ENCODE measurements around the gene PSMB3. TPM values are rescaled to one million over a fixed set of nuclear protein-coding genes. Genes with fewer than 3 reads are reported as not detected.

The PSMB3 gene
- total RNA-seq: 100 to 1,000 TPM; 128 to 177 (median 145) TPM

DNA sequence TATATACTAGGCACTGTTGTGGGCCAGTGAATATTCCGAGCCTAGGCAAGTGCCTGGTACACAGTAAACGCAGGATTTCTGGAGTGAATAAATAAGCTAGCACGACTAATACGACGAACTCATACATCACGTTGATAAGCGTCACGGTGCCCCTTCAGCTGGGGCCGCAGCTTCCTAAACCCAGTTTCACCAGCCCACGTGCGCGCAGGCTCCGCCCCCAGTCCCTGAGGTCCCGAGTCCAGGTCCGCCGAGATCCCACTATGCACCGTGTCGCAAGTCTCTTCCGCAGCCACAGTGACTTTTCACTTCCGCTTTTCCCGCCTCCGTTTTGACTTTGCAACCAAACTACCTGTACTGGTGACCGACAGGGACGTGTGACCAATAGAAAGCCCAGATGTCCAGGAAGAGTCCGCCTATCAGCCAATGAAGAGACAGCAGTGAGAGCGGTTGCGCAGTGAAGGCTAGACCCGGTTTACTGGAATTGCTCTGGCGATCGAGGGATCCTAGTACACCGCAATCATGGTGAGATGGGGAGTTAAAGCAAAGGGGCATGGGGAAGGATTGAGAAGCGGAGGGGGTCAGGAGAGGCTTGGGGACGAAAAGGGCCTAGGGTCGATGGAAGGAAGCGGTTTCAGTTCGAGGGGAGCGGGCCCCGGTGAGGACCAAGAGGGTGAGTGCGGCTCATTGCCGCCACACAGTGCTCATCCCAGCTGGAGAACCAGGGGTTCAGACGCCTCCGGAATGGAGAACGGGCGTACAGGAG, at the start of gene PSMB3:
Gene PSMB3 (plus strand): TSS at position 434 of the 763 bp plus-strand sequence. CDS start 86 bp downstream, at position 520.
- peaks cover 32 to 68% (median 45%) of the 10 kb centered on the region in 3 donors for H3K4me1 ChIP-seq
- H3K27me3 ChIP-seq: peaks cover 0 to 15% (median 0%) of the 10 kb centered on the region in 4 donors
- 0 to 1% methylated on average over 28 to 43 of the region's 44 CpGs for WGBS, 2 donors
- H3K9me3 ChIP-seq: no peaks in the 10 kb centered on the region
- peak within 1 kb of the TSS; percentile 80 to 94 (median 94) for H3K27ac ChIP-seq
- H3K4me3 ChIP-seq: peak within 1 kb of the TSS; percentile 69 to 99 (median 87)
- DNase-seq: peak; percentile 96
- H3K36me3 ChIP-seq: peaks cover 0 to 36% (median 9%) of the 10 kb centered on the region in 3 donors
- intact Hi-C loops (cut with DNase I): no loop called here
- peak in 2 of 4 donors; percentile 19 to 54 for TF ChIP-seq POLR2A (IDR thresholded peaks at IDR 0.05)
- TF ChIP-seq, protein P1, sequence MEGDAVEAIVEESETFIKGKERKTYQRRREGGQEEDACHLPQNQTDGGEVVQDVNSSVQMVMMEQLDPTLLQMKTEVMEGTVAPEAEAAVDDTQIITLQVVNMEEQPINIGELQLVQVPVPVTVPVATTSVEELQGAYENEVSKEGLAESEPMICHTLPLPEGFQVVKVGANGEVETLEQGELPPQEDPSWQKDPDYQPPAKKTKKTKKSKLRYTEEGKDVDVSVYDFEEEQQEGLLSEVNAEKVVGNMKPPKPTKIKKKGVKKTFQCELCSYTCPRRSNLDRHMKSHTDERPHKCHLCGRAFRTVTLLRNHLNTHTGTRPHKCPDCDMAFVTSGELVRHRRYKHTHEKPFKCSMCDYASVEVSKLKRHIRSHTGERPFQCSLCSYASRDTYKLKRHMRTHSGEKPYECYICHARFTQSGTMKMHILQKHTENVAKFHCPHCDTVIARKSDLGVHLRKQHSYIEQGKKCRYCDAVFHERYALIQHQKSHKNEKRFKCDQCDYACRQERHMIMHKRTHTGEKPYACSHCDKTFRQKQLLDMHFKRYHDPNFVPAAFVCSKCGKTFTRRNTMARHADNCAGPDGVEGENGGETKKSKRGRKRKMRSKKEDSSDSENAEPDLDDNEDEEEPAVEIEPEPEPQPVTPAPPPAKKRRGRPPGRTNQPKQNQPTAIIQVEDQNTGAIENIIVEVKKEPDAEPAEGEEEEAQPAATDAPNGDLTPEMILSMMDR (IDR thresholded peaks at IDR 0.05): no peak

DNA sequence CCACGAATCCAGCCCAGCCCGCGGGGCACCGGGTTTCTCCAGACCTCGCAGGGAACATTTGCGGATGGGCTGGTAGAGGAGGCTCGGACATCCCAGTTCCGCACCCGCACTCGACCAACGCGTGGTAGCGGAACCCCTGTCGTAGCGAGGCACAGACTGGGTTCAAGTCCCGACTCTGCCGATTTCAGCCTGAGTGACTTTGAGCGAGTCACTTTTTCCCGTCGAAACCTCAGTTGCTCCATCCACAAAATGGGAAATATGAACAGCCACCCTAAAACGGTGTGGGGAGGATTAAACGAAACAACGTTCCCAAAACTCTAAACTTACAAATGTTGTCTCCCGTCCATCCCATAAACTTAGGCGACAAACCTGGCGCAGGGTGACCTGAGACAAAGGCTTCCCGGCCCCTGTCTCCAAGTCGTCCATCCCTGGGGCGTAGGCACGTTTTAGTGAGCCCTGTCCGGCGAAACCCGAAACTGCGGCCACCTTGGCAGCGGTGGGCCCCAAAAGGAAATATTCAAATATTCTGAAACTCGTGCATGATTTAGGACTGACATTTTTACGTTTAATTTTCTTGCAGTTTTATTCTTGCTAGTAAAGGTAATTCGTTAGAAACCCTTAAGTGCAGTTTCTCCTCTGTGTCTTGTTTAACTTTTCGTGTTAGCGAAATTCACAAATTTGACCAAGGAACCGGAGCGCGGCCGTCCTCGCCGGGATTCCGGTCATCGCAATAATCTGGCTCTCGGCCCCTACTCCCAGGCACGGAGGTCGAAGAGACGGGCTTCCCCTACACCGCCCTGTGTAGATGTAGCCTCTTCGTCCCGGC, 49.4 kb upstream of the PSMB3 start:
- Histone ChIP-seq H3K4me3 (peak overlapping the region; percentile 76 to 94 (median 90)), H3K27me3 (no peaks in the 10 kb centered on the region), H3K27ac (peak overlapping the region; percentile 96 to 98 (median 96)), H3K36me3 (peaks cover 0 to 9% (median 0%) of the 10 kb centered on the region in 3 donors), H3K4me1 (peaks cover 10 to 78% (median 28%) of the 10 kb centered on the region in 3 donors), H3K9me3 (no peaks in the 10 kb centered on the region)
- no peak for DNase-seq
- TF ChIP-seq, protein P1 (IDR thresholded peaks at IDR 0.05): no peak
- TF ChIP-seq POLR2A (IDR thresholded peaks at IDR 0.05): no peak
- intact Hi-C loops (cut with DNase I): no loop called here
- WGBS, 2 donors: 0 to 3% methylated on average over 35 to 37 of the region's 55 CpGs

DNA sequence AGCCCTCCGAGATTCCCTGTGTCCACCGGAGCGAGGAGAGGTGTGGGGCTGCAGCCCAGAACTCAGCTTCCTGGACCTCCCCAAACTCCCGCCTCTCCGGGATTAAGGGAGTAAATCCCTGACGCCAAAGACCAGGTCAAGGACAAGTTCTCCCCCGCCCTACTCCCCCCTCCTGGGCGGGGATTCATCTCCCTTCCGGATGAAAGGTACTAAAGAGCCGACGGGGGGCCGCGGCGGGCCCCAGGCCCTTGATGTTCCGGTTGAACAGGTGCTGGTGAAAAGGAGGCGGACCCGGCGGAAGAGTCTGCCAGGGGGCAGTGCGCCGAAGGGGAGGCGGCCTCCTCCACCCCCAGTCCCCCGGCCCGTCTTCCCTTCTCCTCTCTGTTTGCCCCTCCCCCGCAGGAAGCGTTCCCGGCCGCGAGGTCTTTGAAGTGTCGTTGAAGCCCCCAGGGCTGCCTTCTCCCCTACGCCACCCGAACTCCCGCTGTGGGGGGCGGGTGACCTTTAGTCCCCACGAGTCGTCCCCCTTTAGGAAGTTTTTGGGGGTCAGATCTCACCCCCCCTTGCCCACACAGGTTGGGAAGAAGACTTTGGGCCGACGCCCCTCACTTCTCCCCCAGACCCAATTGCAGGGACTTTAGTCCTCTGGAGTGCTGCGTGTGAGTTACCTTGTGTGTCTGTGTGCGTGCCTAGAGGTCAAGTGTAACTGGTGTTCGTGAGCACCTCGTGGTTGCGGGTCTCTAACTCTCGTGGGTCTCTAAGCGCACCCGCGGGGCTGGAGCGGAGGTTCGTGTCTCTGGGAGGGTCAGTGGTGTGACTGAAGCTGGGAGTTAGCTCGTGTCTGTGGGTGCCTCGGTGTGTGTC, 48.6 kb upstream of the PSMB3 start:
- H3K36me3 ChIP-seq: peaks cover 0 to 17% (median 0%) of the 10 kb centered on the region in 3 donors
- H3K4me3 ChIP-seq: peak overlapping the region; percentile 76 to 94 (median 90)
- DNase-seq: peak; percentile 32
- H3K27me3 ChIP-seq: no peaks in the 10 kb centered on the region
- 0 to 1% methylated on average over 13 to 15 of the region's 50 CpGs for WGBS, 2 donors
- H3K9me3 ChIP-seq: no peaks in the 10 kb centered on the region
- peak overlapping the region; percentile 96 to 98 (median 96) for H3K27ac ChIP-seq
- intact Hi-C loops (cut with DNase I): loop anchor here (2.0 kb wide), 1 partner anchor 29 kb away; the partner anchor contains the start of gene EPOP
- peak in 3 of 4 donors; percentile 3 to 48 (median 24) for TF ChIP-seq POLR2A (IDR thresholded peaks at IDR 0.05)
- TF ChIP-seq, protein P1 (IDR thresholded peaks at IDR 0.05): no peak
- peaks cover 10 to 79% (median 28%) of the 10 kb centered on the region in 3 donors for H3K4me1 ChIP-seq

DNA sequence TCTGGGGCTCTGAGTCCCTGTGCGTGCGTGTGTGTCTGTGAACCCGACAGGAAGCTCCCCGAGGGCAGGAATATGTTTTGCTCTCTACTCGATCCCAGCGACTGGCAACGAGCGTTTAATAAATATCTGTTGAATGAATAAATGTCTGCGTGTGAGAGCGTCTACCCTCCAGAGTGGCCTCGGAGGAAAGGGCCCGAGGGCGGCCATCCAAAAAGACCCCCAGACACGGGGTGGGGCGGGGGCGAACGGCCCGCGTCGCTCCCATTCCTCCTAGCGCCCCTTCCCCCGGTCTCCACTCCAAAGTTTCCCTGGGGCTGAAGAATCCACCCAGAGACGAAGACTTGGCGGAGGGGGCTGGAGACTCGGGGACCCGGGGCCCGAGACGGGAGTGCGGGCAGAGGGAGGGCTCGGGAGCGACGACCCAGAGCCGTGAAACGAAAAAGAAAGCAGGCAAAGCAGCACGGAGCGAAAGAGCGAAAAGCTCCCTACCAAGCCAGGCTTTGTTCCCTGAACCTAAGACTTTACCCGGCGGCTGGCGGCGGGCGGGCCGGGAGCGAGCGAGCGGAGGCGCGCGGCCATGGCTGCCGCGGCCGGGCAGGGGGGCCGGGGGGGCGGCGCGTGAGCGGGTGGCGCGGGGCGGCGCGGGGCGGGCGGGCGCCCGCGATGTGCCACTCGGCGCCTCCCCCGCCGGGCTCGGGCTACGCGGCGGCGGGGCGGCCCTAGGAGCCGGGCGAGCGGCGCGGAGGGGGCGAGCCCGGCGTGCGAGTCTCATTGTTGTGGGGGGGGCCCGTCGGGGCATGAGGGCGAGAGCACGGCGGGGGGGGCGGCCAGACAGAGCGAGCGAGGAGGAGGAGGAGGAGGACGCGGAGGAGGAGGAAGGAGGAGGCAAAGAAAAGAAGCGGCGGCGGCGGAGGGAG, 47.7 kb upstream of the PSMB3 start, which contains the start of gene MLLT6:
Gene MLLT6 (plus strand): TSS at position 668 of the 917 bp plus-strand sequence. CDS start 360 bp downstream, outside the sequence.
- DNase-seq: no peak
- H3K4me3 ChIP-seq: peak within 1 kb of the TSS; percentile 76 to 94 (median 90)
- peak within 1 kb of the TSS; percentile 96 to 98 (median 96) for H3K27ac ChIP-seq
- peak in 1 of 4 donors; percentile 52 for TF ChIP-seq POLR2A (IDR thresholded peaks at IDR 0.05)
- TF ChIP-seq, protein P1 (IDR thresholded peaks at IDR 0.05): no peak
- H3K4me1 ChIP-seq: peaks cover 10 to 79% (median 28%) of the 10 kb centered on the region in 3 donors
- 0 to 1% methylated on average over 22 to 29 of the region's 100 CpGs for WGBS, 2 donors
- H3K27me3 ChIP-seq: no peaks in the 10 kb centered on the region
- intact Hi-C loops (cut with DNase I): loop anchor here (2.0 kb wide), 1 partner anchor 30 kb away; the partner anchor contains the start of gene EPOP
- H3K9me3 ChIP-seq: no peaks in the 10 kb centered on the region
- peaks cover 0 to 26% (median 4%) of the 10 kb centered on the region in 3 donors for H3K36me3 ChIP-seq

All from esophagus squamous epithelium (tissue), 5 donors.